ENCODE results near the gene ZNF804B.

Gene ZNF804B

DNA sequence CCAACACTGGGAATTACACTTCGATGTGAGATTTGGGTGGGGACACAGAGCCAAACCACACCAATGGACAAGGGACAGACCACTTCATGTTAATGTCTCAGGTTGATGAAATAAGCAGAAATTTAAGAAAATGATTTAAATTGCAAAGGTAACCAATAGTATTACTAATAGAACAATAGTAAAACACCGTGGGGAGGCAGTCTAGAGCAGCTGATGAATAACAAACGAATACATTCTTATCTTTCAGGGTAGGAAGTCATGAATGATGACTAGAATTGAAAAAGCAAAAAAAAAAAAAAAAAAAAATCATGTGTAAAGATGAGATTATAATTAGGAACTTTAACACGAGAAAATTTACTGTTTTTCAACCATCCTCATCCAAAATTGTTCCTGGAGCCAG lies 207.9 kb downstream of the ZNF804B start:
- H3K9ac ChIP-seq, result no peak overlapping the region
- H3K79me2 ChIP-seq (ENCODE audit: insufficient read depth, low read depth), result no peaks in the 10 kb centered on the region
- TF ChIP-seq, protein P1, sequence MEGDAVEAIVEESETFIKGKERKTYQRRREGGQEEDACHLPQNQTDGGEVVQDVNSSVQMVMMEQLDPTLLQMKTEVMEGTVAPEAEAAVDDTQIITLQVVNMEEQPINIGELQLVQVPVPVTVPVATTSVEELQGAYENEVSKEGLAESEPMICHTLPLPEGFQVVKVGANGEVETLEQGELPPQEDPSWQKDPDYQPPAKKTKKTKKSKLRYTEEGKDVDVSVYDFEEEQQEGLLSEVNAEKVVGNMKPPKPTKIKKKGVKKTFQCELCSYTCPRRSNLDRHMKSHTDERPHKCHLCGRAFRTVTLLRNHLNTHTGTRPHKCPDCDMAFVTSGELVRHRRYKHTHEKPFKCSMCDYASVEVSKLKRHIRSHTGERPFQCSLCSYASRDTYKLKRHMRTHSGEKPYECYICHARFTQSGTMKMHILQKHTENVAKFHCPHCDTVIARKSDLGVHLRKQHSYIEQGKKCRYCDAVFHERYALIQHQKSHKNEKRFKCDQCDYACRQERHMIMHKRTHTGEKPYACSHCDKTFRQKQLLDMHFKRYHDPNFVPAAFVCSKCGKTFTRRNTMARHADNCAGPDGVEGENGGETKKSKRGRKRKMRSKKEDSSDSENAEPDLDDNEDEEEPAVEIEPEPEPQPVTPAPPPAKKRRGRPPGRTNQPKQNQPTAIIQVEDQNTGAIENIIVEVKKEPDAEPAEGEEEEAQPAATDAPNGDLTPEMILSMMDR (conservative IDR thresholded peaks at IDR 0.05; ENCODE audit: low read depth, low read length), result no peak
- H3K4me3 ChIP-seq (IDR thresholded peaks at IDR 0.05; ENCODE audit: insufficient read depth, low read depth, low read length), result no peak overlapping the region
- no peaks in the 10 kb centered on the region for H3K36me3 ChIP-seq (ENCODE audit: insufficient read depth)
- no peaks in the 10 kb centered on the region for H3K27me3 ChIP-seq (ENCODE audit: insufficient read depth, low read depth)
- no peaks in the 10 kb centered on the region for H4K20me1 ChIP-seq (ENCODE audit: insufficient read depth)
- H3K4me2 ChIP-seq, result no peak overlapping the region
- H2AFZ ChIP-seq (ENCODE audit: low read depth), result no peak overlapping the region
- H3K4me1 ChIP-seq (ENCODE audit: low read depth, poor library complexity, severe bottlenecking), result no peaks in the 10 kb centered on the region
- H3K27ac ChIP-seq, result no peak overlapping the region

DNA sequence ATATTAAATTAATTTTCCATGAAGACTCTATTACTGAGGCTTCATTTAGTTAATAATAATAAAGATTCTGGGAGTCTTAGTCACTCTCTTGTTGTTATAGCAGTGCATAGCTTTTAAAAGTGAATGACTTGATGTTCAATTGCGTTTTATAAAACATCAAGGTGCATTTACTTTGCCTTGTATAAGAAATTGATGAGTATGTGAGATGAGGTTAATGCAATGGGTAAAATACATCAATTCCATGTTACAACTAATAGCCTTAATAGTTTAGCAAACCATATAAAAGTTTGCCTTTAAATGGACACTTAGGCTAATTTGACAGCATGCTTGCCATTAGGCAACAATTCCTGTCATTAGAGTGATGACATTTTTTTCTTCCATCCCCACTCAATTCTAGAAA lies 209.7 kb downstream of the ZNF804B start:
- no peaks in the 10 kb centered on the region for H3K4me1 ChIP-seq (ENCODE audit: low read depth, poor library complexity, severe bottlenecking)
- H3K27ac ChIP-seq, result no peak overlapping the region
- H3K4me2 ChIP-seq, result no peak overlapping the region
- no peaks in the 10 kb centered on the region for H3K36me3 ChIP-seq (ENCODE audit: insufficient read depth)
- no peaks in the 10 kb centered on the region for H4K20me1 ChIP-seq (ENCODE audit: insufficient read depth)
- no peak overlapping the region for H3K4me3 ChIP-seq (IDR thresholded peaks at IDR 0.05; ENCODE audit: insufficient read depth, low read depth, low read length)
- no peak overlapping the region for H2AFZ ChIP-seq (ENCODE audit: low read depth)
- H3K79me2 ChIP-seq (ENCODE audit: insufficient read depth, low read depth), result no peaks in the 10 kb centered on the region
- TF ChIP-seq, protein P1 (conservative IDR thresholded peaks at IDR 0.05; ENCODE audit: low read depth, low read length), result no peak
- H3K9ac ChIP-seq, result no peak overlapping the region
- H3K27me3 ChIP-seq (ENCODE audit: insufficient read depth, low read depth), result no peaks in the 10 kb centered on the region

DNA sequence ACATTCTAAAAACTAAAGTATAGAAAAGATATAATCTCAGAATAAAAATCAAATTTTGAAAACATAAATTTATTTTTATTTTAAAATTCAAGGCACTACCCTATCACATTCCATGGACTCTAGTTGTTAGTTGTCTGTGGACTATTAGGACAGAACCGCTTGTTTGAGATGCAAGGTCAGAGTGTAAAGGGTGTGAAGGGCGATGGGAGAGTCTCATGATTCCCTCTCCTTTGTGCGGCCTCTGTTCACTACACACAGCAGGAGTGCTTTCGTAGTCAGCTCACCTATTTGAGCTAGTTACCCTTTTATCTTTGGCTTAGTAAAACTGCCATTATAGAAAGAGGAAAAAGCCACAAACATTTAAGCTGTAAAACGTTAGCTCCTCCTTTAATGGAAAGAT lies 225.8 kb downstream of the ZNF804B start:
- Histone ChIP-seq H4K20me1 (ENCODE audit: insufficient read depth) (no peaks in the 10 kb centered on the region), H3K79me2 (ENCODE audit: insufficient read depth, low read depth) (no peaks in the 10 kb centered on the region), H3K4me2 (no peak overlapping the region), H3K4me3 (IDR thresholded peaks at IDR 0.05; ENCODE audit: insufficient read depth, low read depth, low read length) (no peak overlapping the region), H3K27ac (no peak overlapping the region), H3K9ac (no peak overlapping the region), H3K27me3 (ENCODE audit: insufficient read depth, low read depth) (no peaks in the 10 kb centered on the region), H2AFZ (ENCODE audit: low read depth) (no peak overlapping the region), H3K36me3 (ENCODE audit: insufficient read depth) (no peaks in the 10 kb centered on the region), H3K4me1 (ENCODE audit: low read depth, poor library complexity, severe bottlenecking) (no peaks in the 10 kb centered on the region)
- TF ChIP-seq, protein P1 (conservative IDR thresholded peaks at IDR 0.05; ENCODE audit: low read depth, low read length), result no peak

DNA sequence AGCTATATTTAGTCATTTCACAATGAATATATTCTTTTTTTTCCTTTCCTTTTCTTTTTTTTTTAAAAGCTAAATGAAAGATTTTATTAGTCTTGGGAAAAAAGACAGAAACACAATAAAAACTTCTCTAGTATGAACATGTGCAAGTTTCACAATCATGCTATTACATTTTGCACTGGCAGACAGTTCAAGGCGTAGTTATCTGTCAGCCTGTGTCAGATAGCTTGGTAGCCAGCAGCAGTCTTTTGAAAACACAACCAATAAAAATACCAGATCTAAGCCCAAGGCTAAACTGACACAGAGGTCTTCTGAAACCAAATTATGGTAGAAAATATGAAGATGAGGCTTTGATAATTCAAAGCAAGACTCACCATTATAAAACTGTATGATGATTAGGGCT lies 241.8 kb downstream of the ZNF804B start:
- Histone ChIP-seq H3K27ac (no peak overlapping the region), H2AFZ (ENCODE audit: low read depth) (no peak overlapping the region), H3K4me2 (no peak overlapping the region), H3K4me1 (ENCODE audit: low read depth, poor library complexity, severe bottlenecking) (peaks cover 25% of the 10 kb centered on the region), H3K79me2 (ENCODE audit: insufficient read depth, low read depth) (no peaks in the 10 kb centered on the region), H3K4me3 (IDR thresholded peaks at IDR 0.05; ENCODE audit: insufficient read depth, low read depth, low read length) (no peak overlapping the region), H3K36me3 (ENCODE audit: insufficient read depth) (no peaks in the 10 kb centered on the region; the same call in 1 of the 2 replicates), H3K27me3 (ENCODE audit: insufficient read depth, low read depth) (no peaks in the 10 kb centered on the region), H4K20me1 (ENCODE audit: insufficient read depth) (no peaks in the 10 kb centered on the region), H3K9ac (no peak overlapping the region)
- TF ChIP-seq, protein P1 (conservative IDR thresholded peaks at IDR 0.05; ENCODE audit: low read depth, low read length), result no peak
